ENCODE measurements around the gene RGL1. TPM values are rescaled to one million over a fixed set of nuclear protein-coding genes. Genes with fewer than 3 reads are reported as not detected.

RGL1 gene
- 25.6 TPM for total RNA-seq

DNA sequence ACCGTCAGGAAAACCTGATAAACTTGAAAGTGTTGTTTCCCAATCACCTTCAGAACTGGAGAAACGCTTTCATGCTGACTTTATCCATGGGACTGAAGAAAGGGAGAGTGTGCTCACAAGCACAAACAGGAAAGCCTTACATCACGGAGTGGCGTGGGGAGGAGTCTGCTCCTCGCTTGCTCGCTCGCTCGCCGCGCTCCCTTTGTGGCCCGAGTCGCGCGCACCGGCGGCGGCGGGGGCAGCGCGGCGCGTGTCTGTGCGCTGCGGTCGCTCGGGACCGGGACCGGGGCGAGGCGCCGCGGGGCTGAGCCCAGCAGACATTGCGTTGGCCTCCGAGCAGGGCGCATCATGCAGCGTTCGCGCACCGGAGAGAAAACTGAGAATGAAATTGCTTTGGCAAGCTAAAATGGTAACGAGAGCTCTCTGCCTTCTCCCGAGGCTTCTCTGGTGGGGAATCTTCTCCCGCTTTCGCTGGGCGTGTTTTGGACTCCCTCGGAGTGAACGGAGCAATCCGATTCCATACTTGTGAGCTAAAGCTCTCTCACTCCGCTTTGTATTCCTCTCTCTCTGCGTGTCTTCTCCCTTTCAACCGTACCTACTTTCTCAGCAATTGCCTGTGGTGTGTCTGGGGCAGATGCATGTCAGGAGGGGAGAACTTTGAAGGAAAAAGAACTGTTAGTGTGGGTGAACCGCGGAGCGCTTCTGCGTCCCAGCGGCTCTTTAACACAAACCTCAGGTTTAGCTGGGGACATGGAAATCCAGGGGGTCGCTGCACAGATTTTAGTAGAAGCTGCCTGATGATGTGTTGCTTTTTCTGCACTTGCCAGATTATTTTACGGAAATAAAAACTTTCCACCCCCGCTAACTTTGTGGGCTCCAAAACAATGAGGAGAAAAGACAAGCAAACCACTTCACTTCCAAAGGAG lies at the start of gene RGL1:
RGL1 (plus strand) TSS at position 205 of the 926 bp plus-strand sequence; CDS start at position 383, 178 bp downstream.

Other genes with a start within 250 kb of the RGL1 start
- gene NCF2, start 214.7 kb upstream of the RGL1 start, total RNA-seq = 4.4 TPM
- gene ARPC5, start 169.3 kb upstream of the RGL1 start, total RNA-seq = 103 TPM
- 0.23 TPM for gene APOBEC4, start 151.8 kb upstream of the RGL1 start, total RNA-seq
- gene COLGALT2, start 232.6 kb downstream of the RGL1 start, total RNA-seq = 12.0 TPM
- gene TSEN15, start 246.6 kb downstream of the RGL1 start, total RNA-seq = 28.1 TPM